AG04449 (cell line): ENCODE results near the gene NUF2.
"Not testable (repeated sequence)": the region's sequence is repeated elsewhere in the genome, so short reads cannot be mapped to it uniquely, and the experiment has no call there.

Experiments used
- CTCF ChIA-PET: fragments of 350-600 bp; formaldehyde crosslinking; extraction: SDS; loops from one replicate; lab custom pipeline; 2021; ENCODE audit warnings: antibody characterized with exemption; lab: Yijun Ruan, JAX
- POLR2A ChIA-PET: fragments of 400-600, 350-600 bp; formaldehyde crosslinking; extraction: SDS; loops from one replicate; lab custom pipeline; 2020; ENCODE audit warnings: antibody characterized with exemption, inconsistent platforms; lab: Yijun Ruan, JAX
- DNase-seq: peaks from one replicate; pipeline ENCODE4 v3.0.0-alpha.2; 2010; ENCODE audit warnings: low read depth, low spot score
- H3K4me3 ChIP-seq: 2 replicates; pipeline ENCODE4 v1.5.1; 2011; ENCODE audit warnings: low read depth, mild to moderate bottlenecking, control low read depth, low read length
- CTCF ChIP-seq: IDR thresholded peaks from one replicate; pipeline ENCODE4 v1.5.1; 2011; ENCODE audit warnings: mild to moderate bottlenecking, moderate library complexity, low read length, control low read depth, inconsistent platforms; ENCODE audit not compliant: insufficient read depth; ENCODE audit errors: missing control alignments

Gene NUF2

GRCh38 chr1:163357378-163357777, 35.6 kb downstream of the NUF2 start:
- TF ChIP-seq CTCF = no peak
- ChIA-PET POLR2A (no interaction called here), CTCF (interaction anchor here (1.1 to 3.0 kb wide), 4 partner anchors 10 to 1716 kb away, joined by 3 to 14 read pairs (median 8); no protein-coding TSS in a partner anchor)
- no peak for DNase-seq
- no peak overlapping the region for H3K4me3 ChIP-seq

- POLR2A ChIA-PET, H3K4me3 ChIP-seq, DNase-seq: not testable (repeated sequence)
- CTCF ChIA-PET = interaction anchor here (0.7 to 3.0 kb wide), 14 partner anchors 9 to 1715 kb away, joined by 3 to 14 read pairs (median 4); no protein-coding TSS in a partner anchor
Measured at GRCh38 chr1:163358172-163358571, 36.4 kb downstream of the NUF2 start.

DNA sequence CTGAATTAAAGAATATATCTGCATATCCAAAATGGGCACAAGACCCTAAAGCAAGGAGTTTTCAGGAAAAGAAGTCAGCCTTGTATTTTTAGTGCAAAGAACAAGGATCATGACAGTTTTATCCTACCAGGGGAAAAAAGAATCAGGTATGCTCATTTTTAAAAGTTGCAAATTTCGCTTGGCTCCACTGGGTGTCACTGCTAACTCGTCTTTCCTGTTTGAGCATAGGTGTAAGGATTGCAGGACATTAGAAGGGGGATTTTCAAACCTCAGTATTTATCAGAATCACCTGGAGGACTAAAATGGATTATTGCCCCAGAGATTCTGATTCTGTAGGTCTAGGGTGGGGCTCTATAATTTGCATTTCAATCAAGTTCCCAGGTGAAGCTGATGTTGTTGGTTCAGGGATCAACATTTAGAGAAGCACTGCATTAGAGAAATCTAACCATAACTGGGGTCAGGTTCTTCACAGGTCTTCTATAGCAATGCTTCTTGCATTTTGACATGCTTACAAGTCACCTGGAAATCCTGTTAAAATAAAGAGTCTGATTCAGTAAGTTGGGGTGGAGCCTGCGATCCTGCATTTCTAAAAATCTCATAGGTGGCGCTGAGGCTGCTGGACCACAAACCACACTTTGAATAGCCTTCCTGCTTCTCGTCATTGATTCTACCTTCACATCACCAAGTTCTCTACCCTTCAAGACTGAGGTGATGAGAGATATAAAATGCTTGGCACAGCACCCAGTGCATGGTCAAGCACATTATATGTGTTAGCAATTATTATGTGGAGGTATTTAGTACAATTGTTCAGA, 39.6 kb downstream of the NUF2 start:
- CTCF ChIA-PET = interaction anchor here (1.7 kb wide), 1 partner anchor 14 kb away, joined by 3 read pairs; no protein-coding TSS in a partner anchor
- peak; percentile 26 for TF ChIP-seq CTCF
- POLR2A ChIA-PET = no interaction called here
- H3K4me3 ChIP-seq = no peak overlapping the region
- DNase-seq = no peak

- no peak overlapping the region for H3K4me3 ChIP-seq
- no peak for DNase-seq
- ChIA-PET POLR2A (no interaction called here), CTCF (no interaction called here)
- no peak for TF ChIP-seq CTCF
Measured at GRCh38 chr1:163365186-163365585, 43.4 kb downstream of the NUF2 start.

DNA sequence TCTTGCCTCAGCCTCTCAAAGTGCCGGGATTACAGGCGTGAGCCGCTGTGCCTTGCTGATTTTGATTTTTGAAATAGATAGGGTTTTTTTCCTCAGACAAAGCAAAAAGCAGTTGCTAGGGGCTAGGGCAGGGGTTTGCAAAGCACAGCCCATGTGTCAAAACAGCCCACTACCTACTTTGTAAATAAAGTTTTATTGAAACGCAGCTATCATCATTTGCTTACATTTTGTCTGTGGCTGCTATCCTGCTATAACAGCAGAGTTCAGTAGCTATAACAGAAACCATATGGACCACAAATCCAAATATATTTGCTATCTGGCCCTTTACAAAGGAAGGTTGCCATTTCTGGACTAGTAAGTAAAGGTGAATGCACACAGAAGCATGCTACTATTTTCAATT, 44.8 kb downstream of the NUF2 start:
- H3K4me3 ChIP-seq = no peak overlapping the region
- ChIA-PET CTCF (interaction anchor here (2.6 kb wide), 1 partner anchor 8 kb away, joined by 10 read pairs; no protein-coding TSS in a partner anchor), POLR2A (no interaction called here)
- no peak for TF ChIP-seq CTCF
- DNase-seq = no peak

- POLR2A ChIA-PET = no interaction called here
- no peak overlapping the region for H3K4me3 ChIP-seq
- no peak for DNase-seq
- no peak for TF ChIP-seq CTCF
- CTCF ChIA-PET = interaction anchor here (2.6 kb wide), 1 partner anchor 9 kb away, joined by 10 read pairs; no protein-coding TSS in a partner anchor
Measured at GRCh38 chr1:163367721-163368120, 46.0 kb downstream of the NUF2 start.

GRCh38 chr1:163372576-163372975, 50.8 kb downstream of the NUF2 start:
- no peak overlapping the region for H3K4me3 ChIP-seq
- POLR2A ChIA-PET = no interaction called here
- no peak for TF ChIP-seq CTCF
- CTCF ChIA-PET = interaction anchor here (1.2 kb wide), 1 partner anchor 14 kb away, joined by 5 read pairs; no protein-coding TSS in a partner anchor
- DNase-seq = no peak
